SK-N-SH (cell line): ENCODE results near the gene MAN2A1.

Source experiments
- MXI1 ChIP-seq: IDR thresholded peaks from 2 replicates; pipeline ENCODE4 v1.6.1; 2012; ENCODE audit warnings: mild to moderate bottlenecking, low read depth, low read length, improper control_type of control experiment
- PBX3 ChIP-seq: IDR thresholded peaks from 2 replicates; pipeline ENCODE4; 2012
- POLR2AphosphoS5 ChIP-seq: IDR thresholded peaks from 2 replicates; pipeline ENCODE4 v1.6.1; 2012; ENCODE audit warnings: low read depth, low read length
- RFX5 ChIP-seq: IDR thresholded peaks from 2 replicates; pipeline ENCODE4 v1.6.1; 2012; ENCODE audit warnings: mild to moderate bottlenecking, improper control_type of control experiment, low read length
- SMC3 ChIP-seq: IDR thresholded peaks from 2 replicates; pipeline ENCODE4 v1.6.1; 2012; ENCODE audit warnings: low read depth, low read length, improper control_type of control experiment
- TAF1 ChIP-seq: IDR thresholded peaks from 2 replicates; pipeline ENCODE4 v1.6.1; 2012; ENCODE audit warnings: low read depth, mild to moderate bottlenecking, low read length, moderate library complexity, borderline replicate concordance
- USF2 ChIP-seq: fragments of 150-350 bp; IDR thresholded peaks from 2 replicates; pipeline ENCODE4 v1.6.1; 2017; ENCODE audit warnings: antibody characterized with exemption, low read length, low read depth, borderline replicate concordance
- TF ChIP-seq, protein P1 (sequence below): fragments of 200-600 bp; sonication (generic); IDR thresholded peaks from 2 replicates; pipeline ENCODE4 v1.6.1; 2017; ENCODE audit warnings: antibody characterized with exemption, mild to moderate bottlenecking, moderate library complexity

- TF ChIP-seq, protein P1, sequence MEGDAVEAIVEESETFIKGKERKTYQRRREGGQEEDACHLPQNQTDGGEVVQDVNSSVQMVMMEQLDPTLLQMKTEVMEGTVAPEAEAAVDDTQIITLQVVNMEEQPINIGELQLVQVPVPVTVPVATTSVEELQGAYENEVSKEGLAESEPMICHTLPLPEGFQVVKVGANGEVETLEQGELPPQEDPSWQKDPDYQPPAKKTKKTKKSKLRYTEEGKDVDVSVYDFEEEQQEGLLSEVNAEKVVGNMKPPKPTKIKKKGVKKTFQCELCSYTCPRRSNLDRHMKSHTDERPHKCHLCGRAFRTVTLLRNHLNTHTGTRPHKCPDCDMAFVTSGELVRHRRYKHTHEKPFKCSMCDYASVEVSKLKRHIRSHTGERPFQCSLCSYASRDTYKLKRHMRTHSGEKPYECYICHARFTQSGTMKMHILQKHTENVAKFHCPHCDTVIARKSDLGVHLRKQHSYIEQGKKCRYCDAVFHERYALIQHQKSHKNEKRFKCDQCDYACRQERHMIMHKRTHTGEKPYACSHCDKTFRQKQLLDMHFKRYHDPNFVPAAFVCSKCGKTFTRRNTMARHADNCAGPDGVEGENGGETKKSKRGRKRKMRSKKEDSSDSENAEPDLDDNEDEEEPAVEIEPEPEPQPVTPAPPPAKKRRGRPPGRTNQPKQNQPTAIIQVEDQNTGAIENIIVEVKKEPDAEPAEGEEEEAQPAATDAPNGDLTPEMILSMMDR, result no peak
- TF ChIP-seq TAF1 (no peak), MXI1 (no peak), PBX3 (no peak), USF2 (no peak), SMC3 (no peak), RFX5 (no peak), POLR2AphosphoS5 (no peak)
These were observed 146.6 kb downstream of the MAN2A1 start for GRCh38 chr5:109836280-109836679.
